ENCODE data around the gene MT1B.
"Not testable (repeated sequence)": the region's sequence is repeated elsewhere in the genome, so short reads cannot be mapped to it uniquely, and the experiment has no call there.

MT1B gene

DNA sequence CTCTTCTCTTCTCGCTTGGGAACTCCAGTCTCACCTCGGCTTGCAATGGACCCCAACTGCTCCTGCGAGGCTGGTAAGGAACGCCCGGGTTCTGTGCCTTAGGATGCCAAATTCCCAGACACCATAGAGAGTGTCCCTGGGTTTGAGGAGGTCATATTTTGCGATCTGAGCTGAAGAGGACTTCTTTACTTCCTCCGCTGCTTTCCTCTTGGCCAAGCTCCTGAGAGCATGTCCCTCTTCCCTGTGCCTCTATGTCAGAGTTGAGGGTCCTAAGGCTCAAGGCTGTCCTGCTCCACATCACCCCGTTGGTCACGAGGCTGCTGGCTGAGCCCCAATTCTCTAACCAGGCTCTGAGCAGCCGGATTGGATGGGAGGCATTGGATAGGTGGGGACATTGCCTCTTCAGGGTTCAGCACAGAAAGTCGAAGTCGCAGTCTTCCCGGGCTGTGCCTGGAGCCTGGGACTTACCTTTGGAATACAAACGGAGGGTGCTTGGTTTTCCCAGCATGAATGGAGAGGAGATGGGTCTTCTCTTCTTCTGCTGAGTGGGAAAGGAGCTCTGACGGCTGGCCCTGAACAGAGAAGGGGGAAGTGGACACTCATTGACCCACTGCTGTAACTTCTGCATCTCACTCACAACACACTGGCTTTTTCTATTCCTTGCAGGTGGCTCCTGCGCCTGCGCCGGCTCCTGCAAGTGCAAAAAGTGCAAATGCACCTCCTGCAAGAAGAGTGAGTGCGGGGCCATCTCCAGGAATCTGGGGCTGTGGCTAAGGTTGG, 18.3 kb downstream of the MT1B start:
- no peak for DNase-seq

DNA sequence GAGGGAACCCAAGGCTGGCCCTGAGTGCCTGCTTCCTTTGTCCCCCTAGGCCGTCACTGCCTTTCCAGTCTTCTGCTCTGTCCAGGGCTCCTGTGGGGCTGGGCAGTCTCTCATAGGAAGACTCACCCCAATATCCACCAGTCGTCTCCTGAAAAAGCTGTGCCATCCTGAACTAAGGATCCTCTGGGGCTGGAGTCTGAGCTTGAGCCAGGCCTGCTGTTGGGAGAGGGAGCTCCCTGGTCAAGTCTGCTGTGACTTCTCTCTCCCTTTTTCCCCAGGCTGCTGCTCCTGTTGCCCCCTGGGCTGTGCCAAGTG, 18.9 kb downstream of the MT1B start:
- no peak for DNase-seq

DNA sequence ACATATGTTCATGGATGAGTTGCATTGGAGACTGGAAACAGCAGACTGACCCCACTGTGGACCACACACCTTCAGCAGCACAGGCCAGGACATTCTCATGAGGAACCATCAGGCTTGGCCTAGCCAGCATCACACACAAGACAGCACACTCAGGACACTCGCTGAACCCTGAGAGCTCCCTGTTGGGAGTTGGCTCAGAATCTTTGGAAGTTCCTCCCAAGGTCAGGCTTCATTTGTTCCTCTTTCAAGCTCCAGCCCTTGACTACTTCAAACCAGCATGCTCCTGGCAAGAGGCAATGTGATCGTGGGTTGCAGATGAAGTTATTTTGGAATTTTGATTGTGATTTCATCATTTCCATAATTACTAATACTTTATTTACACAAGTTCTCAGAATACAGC, 20.0 kb downstream of the MT1B start:
- peak; percentile 11 for DNase-seq

DNA sequence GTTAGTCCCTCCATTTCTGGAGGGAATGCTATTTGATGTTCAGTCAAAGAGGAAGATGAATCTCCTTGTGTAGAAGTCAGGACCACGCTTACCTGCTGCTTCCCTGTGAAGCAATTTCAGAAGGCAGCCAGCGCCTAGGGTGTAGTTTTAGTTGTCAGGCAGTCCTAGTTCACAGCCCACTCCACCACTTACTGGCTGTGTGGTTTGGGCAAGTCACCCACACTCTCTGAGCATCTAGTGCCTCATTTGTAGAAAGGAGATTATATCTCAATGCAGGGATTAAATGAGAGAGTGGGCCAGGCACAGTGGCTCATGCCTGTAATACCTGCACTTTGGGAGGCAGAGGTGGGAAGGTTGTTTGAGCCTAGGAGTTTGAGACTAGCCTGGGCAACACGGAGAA, 20.5 kb downstream of the MT1B start:
- DNase-seq: not testable (repeated sequence)

DNA sequence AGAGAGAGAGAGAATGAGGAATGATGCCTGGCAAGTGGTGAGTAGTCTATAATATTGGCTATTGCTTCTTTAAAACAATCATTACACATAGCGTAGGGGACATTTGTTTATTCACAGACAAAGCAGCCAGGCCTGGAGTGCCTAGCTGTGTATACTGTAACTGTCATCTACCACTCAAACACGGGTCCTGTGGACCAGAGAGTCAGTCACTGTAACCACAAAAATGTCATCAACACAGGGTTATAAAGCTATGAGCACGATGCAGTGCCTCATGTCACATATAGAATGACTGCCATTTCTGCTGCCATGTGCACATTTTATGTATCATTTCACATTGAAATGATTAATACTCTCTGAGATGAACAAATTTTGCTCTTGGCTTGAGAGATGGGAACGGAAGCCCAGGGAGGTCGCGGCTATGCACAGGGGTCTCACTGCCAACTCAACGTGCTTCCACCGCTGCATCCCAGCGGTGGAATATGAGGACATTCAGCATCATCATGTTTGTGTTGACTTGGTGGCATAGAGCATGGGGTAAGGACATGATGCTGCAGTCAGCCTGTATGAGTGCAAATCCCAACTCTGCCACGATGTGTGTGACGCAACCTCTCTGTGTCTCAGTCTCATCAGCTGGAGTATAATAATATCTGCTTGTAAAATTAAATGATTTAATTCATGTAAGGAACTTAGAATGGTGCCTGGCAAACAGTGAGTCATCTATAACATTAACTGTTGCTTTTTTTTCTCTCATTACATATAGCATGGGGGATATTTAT, 21.3 kb downstream of the MT1B start:
- no peak for DNase-seq

DNA sequence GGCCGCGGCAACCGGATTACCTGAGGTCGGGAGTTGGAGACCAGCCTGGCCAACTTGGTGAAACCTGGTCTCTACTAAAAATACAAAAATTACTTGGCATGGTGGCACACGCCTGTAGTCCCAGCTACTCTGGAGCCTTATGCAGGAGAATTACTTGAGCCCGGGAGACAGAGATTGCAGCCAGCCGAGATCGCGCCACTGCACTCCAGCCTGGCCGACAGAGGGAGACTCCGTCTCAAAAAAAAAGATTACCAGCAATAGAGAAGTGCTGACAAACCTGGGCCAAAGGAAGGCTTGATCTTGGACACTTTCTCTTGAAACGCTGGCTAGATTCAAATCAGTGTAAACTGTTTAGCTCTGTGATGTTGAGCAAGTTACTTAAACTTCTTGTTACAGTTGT, 22.2 kb downstream of the MT1B start:
- DNase-seq: no peak

DNA sequence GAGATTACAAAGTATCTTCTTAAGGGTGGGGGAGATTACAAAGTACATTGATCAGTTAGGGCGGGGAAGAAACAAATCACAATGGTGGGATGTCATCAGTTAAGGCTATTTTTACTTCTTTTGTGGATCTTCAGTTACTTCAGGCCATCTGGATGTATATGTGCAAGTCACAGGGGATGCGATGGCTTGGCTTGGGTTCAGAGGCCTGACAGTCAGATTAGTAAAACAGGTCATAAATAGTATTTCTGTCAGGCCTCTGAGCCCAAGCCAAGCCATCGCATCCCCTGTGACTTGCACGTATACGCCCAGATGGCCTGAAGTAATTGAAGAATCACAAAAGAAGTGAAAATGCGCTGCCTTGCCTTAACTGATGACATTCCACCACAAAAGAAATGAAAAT, 22.9 kb downstream of the MT1B start:
- not testable (repeated sequence) for DNase-seq

DNA sequence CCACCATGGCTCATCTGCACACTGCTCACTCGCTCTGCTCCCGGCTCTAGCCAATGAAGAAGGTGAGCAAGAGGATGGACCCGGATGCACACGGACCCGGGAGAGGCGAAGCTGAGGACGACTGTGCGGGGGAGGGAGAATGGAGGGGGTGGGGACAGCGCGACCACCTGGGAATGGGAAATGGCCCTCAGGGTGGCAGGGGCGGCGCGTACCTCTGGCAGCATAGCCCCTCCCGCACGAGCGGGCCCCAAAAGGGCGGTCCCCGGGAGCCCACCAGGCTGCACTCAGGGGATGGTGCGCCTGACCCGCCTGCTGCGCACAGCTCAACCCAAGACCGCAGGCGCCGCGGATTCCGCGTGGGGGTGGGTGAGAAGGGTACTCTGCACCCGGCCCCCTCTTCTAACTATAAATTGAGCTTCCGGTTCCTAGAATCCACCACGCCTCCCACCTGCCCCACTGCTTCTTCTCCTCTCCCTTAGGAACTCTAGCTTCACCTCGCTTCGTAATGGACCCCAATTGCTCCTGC, 24.1 kb downstream of the MT1B start:
- no peak for DNase-seq

DNA sequence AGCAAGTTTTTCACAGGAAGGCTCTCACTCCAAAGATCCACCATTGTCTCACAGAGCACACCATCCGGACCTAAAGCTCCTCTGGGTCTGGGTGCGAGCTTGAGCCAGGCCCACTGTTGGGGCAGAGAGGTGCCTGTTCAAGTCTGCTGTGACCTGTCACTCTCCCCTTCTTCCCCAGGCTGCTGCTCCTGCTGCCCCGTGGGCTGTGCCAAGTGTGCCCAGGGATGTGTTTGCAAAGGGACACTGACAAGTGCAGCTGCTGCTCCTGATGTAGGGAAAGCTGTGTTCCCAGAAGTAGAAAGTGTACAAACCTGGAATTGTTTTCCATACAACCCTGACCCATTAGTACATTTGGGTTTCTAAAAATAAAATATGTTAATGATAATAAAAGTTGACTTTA, 25.8 kb downstream of the MT1B start:
- no peak for DNase-seq

DNA sequence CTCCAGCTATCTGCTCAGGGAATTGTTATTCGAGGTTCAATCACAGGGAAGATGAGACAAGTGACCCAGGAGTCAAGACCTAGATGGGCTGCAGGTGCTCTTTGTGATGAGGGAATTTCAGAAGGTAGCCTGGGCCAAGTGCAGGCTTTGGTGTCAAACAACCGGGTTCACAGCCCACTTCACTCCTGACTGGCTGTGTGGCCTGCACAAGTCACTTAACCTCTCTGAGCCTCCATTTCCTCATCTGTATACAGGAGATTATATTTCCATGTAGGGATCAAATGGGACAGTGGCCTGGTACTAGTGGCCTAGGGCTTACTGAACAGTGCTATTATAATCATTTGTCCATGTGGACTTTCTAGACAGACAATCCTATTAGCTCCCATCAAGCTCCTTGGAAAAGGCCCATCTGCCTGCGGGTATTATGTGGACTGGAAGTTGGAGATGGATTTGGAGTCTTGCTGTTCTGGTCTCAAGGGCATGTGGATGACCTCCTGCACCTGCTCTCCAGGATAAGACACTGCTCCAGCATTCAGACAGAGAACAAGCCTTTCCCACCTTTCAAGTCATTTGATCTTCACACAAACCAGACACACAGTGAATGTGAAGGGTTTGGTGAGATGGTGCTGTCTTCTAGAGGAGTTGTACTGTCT, 27.5 kb downstream of the MT1B start:
- DNase-seq: no peak

DNA sequence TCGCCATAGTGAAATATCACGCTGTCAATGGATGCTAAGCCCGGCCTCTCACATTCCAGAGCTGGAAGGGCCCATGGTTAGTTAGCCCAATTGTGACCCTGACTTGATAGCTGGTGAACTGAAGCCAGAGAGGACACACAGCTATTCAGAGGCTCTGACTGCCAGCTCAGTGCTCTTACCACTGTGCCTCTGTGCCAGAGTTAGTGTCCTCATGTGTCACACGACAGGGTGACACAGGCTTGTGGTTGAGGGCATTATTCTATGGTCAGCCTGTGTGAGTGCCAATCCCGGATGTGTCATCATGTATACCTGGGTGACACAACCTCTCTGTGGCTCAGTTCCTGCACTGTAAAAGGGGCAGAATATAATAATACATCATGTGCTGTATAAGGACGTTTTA, 28.1 kb downstream of the MT1B start:
- DNase-seq: no peak

DNA sequence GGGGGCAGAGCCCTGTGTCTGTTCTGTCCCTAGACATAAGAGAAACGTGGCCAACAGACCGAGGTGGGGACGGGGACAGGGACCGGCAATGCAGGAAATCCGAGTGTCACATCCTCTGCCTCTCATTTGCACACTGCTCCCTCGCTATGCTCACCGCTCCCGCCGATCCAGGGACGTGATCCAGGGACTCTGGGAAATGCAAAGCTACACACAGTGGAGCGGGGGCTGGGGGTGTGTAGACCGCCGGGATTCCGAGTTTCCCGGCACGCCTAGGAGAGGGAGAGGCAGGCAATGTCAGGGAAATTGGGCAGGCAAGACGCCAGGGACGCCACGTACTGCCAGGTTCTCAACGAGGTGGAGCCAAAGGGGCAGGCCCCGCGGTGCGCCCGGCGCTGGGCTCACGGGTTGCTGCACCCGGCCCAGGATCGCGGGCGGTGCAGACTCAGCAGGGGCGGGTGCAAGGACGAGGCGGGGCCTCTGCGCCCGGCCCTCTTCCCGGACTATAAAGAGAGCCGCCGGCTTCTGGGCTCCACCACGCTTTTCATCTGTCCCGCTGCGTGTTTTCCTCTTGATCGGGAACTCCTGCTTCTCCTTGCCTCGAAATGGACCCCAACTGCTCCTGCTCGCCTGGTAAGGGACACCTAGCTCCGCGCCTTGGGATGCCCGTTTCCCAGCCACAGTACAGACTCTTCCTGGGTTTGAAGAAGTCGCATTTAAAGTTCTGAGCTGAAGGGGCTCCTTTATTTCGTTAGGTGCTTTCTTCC, 30.4 kb downstream of the MT1B start, which contains the start of gene MT1X:
Gene MT1X (plus strand): TSS at position 532 of the 764 bp plus-strand sequence. CDS start 71 bp downstream, at position 603.
- DNase-seq: peak; percentile 79

DNA sequence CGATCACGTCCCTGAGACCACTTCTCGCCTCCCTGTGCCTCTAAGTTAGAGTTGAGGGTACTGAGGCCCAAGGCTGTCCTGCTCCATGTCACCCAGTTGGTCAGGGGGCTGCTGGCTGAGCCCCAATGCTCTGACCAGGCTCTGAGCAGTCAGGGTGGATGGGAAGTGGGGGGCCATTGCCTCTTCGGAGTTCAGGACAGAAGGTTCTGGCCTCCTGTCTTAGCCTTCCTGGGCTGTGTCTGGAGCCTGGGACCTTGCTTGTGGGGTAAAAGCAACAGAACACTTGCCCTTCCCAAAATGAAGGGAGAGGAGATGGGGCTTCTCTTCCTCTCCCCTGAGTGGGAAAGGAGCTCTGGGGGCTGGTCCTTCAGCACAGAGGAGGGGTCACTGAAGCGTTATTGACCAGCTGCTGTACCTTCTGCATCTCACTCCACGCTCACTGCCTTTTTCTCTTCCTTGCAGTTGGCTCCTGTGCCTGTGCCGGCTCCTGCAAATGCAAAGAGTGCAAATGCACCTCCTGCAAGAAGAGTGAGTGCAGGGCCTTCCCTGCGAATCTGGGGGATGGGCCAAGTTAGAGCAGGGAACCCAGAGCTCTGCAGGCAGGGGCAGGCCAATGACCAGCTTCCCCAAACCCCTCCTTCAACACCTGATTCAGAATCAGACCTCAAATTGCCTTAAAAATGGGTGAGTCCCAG, 31.2 kb downstream of the MT1B start:
- no peak for DNase-seq

DNA sequence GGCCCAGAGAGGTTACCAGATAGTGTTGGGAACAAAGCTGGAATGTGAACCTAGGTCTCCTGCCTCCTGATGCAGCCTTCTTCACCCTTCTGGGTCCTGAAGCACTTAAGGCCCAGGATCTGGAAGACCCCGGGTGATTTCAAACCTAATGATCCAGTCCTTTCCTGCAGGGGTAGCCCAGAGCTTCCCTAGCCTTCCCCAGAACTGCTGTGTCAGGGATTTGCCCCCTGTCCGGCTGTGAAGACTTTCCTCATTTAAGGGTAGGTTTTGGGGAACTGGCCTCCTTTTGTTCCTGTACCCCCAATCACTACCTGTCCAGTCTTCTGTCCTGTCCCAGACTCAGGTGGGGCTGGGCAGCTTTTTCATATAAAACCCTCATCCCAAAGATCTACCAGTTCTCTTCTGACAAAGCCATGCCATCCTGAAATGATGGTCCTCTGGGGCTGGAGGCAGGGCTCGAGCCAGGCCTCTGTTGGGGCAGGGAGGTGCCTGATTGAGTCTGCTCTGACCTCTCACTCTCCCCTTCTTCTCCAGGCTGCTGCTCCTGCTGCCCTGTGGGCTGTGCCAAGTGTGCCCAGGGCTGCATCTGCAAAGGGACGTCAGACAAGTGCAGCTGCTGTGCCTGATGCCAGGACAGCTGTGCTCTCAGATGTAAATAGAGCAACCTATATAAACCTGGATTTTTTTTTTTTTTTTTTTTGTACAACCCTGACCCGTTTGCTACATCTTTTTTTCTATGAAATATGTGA, 31.9 kb downstream of the MT1B start:
- DNase-seq: no peak

DNA sequence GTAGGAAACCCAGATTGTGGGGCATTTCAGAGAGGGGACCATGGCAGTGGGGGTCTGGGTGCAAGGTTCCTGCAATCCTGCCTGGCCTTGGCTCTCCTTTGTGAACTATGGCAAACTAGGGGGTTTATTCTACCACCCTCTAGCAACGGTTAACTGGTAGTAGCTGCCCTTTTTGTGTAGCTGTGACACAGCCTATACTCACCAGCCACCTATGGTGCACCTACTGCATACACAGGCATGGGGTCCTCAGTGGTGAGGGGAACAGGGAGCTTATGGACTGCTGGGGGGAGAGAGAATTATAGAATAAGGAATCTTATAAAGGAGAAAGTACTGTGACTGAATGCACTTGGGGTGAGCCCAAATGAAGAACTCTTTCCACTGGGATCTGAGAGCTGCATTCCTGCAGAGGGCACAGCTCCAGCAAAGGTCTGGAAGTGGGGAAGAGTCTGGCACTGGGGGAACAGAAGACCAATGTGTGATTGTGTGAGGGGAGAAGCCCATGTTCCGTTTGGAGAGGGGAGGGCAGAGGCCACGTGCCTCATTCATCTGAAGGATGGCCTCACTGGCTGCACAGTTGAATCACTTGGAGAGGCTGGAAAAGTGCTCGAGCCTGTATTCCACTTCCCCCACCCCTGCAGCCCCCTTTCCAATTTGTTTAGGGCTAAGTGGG, 32.7 kb downstream of the MT1B start:
- no peak for DNase-seq

DNA sequence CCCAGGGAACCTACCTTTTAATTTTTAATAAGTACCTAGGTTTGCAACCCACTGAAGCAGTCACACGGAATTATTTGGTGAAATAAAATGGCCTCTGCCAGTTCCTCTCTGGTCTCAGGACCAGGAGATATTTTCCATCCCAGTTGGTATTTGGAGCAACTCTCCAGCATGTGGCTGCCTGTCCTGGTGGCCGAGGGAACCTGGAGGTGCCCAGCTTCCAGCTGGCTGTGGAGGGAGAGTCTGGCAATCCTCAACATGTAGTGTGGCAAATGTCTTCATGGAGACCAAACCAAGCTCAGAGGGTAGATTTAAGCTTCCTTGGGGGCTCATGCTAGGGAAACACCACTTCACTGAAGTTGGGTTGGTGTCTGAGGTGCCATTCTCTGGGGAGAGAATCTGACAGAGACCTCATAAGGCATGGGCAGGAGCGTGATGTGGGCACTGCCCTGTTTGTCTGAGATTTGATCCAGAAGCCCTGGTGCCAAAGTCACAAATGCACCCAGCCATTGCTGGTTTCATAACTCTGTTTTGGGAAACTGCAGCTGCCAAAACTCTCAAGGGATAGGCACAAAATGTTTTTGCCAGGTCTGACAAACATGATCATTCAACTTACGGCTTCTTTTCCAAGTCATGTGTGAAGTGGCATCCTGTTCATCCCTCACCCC, 33.4 kb downstream of the MT1B start:
- no peak for DNase-seq

DNA sequence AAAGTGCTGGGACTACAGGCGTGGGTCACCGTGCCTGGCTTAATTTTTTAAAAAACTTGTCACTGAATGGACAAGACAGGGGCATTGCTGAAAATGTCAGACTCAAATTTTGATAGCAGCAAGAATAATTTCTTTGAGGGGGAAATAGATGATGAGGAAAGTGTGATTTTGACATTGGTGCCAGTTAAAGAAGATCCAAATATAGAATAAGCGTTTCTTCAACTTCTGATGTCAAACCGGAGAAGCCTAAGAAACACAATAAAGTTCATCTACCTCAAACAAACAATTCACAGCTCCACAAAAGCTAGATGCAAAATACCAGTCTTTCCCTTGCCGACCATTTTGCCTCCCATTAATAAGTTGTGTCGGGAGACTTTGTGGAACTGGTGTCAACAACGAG, 35.1 kb downstream of the MT1B start:
- no peak for DNase-seq

DNA sequence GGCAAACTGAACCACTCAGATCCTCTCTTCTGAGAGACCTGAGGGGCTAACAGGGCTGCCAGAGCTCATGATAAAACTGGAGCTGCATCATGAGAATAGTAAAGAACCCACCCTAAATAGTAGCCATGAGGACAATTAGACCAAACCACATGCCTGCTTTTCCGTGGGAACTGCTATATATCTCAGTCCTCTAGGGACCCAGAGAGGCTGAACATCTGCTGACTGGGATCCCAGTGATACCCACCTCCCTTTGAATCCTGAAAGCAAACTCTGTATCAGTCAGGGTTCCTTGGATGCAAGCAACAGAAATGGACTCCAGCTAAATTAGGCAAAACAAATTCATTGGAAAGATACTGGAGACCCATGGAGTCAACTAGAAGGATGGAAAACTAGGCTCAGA, 37.1 kb downstream of the MT1B start:
- DNase-seq: no peak

DNA sequence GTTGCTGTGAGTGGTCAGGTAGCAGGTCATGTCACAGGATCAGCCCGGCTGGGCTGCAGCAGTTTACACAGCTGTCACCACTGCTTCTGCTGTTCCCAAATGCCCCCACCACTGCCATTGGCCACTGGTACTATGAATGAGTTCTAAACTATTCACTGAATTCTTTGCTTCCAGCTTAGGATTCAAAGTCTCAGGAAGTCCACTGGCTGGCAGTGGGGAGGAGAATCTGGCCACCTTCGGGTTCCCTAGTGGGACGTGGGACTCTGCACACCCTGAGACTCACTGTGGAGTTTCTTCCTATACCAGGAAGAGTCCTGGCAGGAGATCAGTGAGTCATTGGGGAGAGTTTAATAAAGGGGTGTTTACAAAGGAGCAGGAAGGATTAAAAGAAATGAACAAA, 37.5 kb downstream of the MT1B start:
- DNase-seq: no peak

DNA sequence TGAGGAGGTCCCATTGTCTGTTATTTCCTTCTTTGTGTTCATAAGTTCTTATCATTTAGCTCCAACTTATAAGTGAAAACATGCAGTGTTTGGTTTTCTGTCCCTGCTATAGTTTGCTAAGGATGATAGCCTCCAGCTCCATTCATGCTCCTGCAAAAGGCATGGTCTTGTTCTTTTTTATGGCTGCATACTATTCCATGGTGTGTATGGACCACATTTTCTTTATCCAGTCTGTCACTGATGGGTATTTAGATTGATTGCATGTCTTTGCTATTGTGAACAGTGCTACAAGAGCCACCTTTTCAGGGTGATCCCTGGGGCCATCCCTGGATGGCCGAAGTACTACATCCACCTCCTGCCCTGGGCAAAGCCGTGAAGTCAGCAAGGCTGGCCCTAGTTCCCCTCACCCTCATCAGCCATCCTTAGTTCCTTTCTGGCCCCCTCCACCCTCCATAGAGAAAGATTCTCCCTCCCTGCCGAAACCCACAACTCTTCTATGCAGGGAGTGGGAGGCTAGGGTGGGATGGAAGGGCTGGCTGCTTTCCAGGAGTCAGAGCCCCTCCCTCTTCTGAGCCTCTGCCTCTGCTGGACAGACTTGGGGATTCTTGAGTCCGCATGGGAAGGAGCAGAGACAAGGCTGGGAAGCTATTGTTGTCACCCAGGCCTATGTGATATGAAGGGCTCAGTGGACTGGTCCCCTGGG, 38.9 kb downstream of the MT1B start:
- no peak for DNase-seq
